Mammary epithelial cell (primary cell): ENCODE data around the gene NFATC1.

Experiments
- CTCF ChIP-seq, 2 donors: IDR thresholded peaks in 1 of 2; conservative IDR thresholded peaks in 1 of 2; 2 replicates each; pipeline ENCODE4 v1.5.1; 2011 to 2012; ENCODE audit warnings: inconsistent platforms in 2 of 2, low read length in 2 of 2, mild to moderate bottlenecking in 2 of 2, control low read depth in 1 of 2, low read depth in 1 of 2; ENCODE audit not compliant: insufficient read depth in 1 of 2; ENCODE audit errors: extremely low read depth in 1 of 2
- EZH2 ChIP-seq: IDR thresholded peaks from 2 replicates; pipeline ENCODE4 v1.6.1; 2012; ENCODE audit warnings: low read length, inconsistent platforms, borderline replicate concordance

- TF ChIP-seq EZH2 (no peak), CTCF (conservative IDR thresholded peaks at IDR 0.05 in 1 of 2, IDR thresholded peaks at IDR 0.05 in 1 of 2; ENCODE audit: extremely low read depth in 1 of 2, insufficient read depth in 1 of 2, low read depth in 1 of 2, low read length in 2 of 2) (no peak)
Measured at GRCh38 chr18:79348066-79348465, 47.7 kb upstream of the NFATC1 start.
